T1000 (cell line): ENCODE data around the gene MLH3.
"Not testable (repeated sequence)": the region's sequence is repeated elsewhere in the genome, so short reads cannot be mapped to it uniquely, and the experiment has no call there.

Source experiments
- DNase-seq: peaks from one replicate; lab custom pipeline; 2025; ENCODE audit warnings: mixed read lengths; lab: John Stamatoyannopoulos, UW

Gene MLH3

GRCh38 chr14:75050852-75051555 lies at the start of gene MLH3:
Gene MLH3, minus strand, starts transcription at chr14:75051467. Its CDS starts 1,812 bp downstream, at chr14:75049655.
- peak; percentile 52 for DNase-seq

- DNase-seq = no peak
These were observed 47.4 kb upstream of the MLH3 start for GRCh38 chr14:75098682-75099081.

- DNase-seq = no peak
These were observed 46.9 kb upstream of the MLH3 start for GRCh38 chr14:75098212-75098611.

- DNase-seq = no peak
These were observed 45.7 kb upstream of the MLH3 start for GRCh38 chr14:75096959-75097358.

- no peak for DNase-seq
These were observed 44.4 kb upstream of the MLH3 start for GRCh38 chr14:75095690-75096089.

GRCh38 chr14:75094896-75095295 lies 43.6 kb upstream of the MLH3 start:
- DNase-seq = no peak

- DNase-seq = no peak
These were observed 41.4 kb upstream of the MLH3 start for GRCh38 chr14:75092698-75093097.

- DNase-seq = no peak
These were observed 40.0 kb upstream of the MLH3 start for GRCh38 chr14:75091251-75091650.

- DNase-seq = no peak
These were observed 39.1 kb upstream of the MLH3 start for GRCh38 chr14:75090353-75090752.

- DNase-seq = peak; percentile 25
These were observed 37.5 kb upstream of the MLH3 start for GRCh38 chr14:75088566-75089373.

- no peak for DNase-seq
These were observed 36.9 kb upstream of the MLH3 start for GRCh38 chr14:75088153-75088552.

- DNase-seq = no peak
These were observed 33.2 kb upstream of the MLH3 start for GRCh38 chr14:75084513-75084912.

GRCh38 chr14:75083271-75083670 lies 32.0 kb upstream of the MLH3 start:
- no peak for DNase-seq

GRCh38 chr14:75081660-75082229 lies 30.5 kb upstream of the MLH3 start:
- DNase-seq = no peak

- DNase-seq = no peak
These were observed 28.3 kb upstream of the MLH3 start for GRCh38 chr14:75079521-75079920.

- no peak for DNase-seq
These were observed 26.5 kb upstream of the MLH3 start for GRCh38 chr14:75077794-75078193.

- DNase-seq = no peak
These were observed 19.1 kb upstream of the MLH3 start for GRCh38 chr14:75070383-75070782.

- no peak for DNase-seq
These were observed 18.5 kb upstream of the MLH3 start for GRCh38 chr14:75069811-75070145.

GRCh38 chr14:75069121-75069810 lies 18.0 kb upstream of the MLH3 start, which contains the start of gene ZC2HC1C:
Gene ZC2HC1C, plus strand, starts transcription at chr14:75069641. Its CDS starts 933 bp downstream, at chr14:75070574.
- peak; percentile 82 for DNase-seq

GRCh38 chr14:75068294-75069120 lies 17.2 kb upstream of the MLH3 start:
- no peak for DNase-seq

- not testable (repeated sequence) for DNase-seq
These were observed 16.5 kb upstream of the MLH3 start for GRCh38 chr14:75067765-75068164.

GRCh38 chr14:75067212-75067611 lies 15.9 kb upstream of the MLH3 start:
- no peak for DNase-seq
